ENCODE measurements around the gene TIMM44. TPM values are rescaled to one million over a fixed set of nuclear protein-coding genes. Genes with fewer than 3 reads are reported as not detected.

TIMM44 gene
- total and polyA plus RNA-seq, 4 donors: 17.7 to 35.8 (median 26.6) TPM

DNA sequence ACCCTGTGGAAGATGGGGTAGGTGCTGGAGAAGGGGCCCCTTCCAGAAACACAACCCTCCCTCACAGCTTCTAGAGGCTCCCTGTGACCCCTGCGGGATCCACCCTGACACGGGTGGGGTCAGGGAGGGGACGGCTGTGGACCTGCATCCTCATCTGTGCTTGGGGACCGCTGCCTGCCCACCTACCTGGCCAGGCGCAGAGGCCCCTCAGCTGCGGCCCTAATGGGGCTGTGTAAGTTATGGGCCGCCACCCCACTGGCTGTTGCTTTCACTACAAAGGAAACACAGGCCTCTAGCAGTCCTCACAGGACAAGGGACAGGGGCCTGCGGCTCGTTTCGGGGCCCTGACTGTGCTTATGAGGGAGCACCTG is 10.6 kb downstream of the TIMM44 start (continued):
- TF ChIP-seq YY1 (IDR thresholded peaks at IDR 0.05): no peak
- TF ChIP-seq, protein P1, sequence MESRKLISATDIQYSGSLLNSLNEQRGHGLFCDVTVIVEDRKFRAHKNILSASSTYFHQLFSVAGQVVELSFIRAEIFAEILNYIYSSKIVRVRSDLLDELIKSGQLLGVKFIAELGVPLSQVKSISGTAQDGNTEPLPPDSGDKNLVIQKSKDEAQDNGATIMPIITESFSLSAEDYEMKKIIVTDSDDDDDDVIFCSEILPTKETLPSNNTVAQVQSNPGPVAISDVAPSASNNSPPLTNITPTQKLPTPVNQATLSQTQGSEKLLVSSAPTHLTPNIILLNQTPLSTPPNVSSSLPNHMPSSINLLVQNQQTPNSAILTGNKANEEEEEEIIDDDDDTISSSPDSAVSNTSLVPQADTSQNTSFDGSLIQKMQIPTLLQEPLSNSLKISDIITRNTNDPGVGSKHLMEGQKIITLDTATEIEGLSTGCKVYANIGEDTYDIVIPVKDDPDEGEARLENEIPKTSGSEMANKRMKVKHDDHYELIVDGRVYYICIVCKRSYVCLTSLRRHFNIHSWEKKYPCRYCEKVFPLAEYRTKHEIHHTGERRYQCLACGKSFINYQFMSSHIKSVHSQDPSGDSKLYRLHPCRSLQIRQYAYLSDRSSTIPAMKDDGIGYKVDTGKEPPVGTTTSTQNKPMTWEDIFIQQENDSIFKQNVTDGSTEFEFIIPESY (IDR thresholded peaks at IDR 0.05): no peak
- TF ChIP-seq JUND (IDR thresholded peaks at IDR 0.05): no peak
- TF ChIP-seq, protein P2, sequence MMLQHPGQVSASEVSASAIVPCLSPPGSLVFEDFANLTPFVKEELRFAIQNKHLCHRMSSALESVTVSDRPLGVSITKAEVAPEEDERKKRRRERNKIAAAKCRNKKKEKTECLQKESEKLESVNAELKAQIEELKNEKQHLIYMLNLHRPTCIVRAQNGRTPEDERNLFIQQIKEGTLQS (IDR thresholded peaks at IDR 0.05): no peak
- TF ChIP-seq HNF4A (conservative IDR thresholded peaks at IDR 0.05): no peak
- no peak for TF ChIP-seq SP1 (IDR thresholded peaks at IDR 0.05)
- no peak for TF ChIP-seq HNF4G (IDR thresholded peaks at IDR 0.05)

DNA sequence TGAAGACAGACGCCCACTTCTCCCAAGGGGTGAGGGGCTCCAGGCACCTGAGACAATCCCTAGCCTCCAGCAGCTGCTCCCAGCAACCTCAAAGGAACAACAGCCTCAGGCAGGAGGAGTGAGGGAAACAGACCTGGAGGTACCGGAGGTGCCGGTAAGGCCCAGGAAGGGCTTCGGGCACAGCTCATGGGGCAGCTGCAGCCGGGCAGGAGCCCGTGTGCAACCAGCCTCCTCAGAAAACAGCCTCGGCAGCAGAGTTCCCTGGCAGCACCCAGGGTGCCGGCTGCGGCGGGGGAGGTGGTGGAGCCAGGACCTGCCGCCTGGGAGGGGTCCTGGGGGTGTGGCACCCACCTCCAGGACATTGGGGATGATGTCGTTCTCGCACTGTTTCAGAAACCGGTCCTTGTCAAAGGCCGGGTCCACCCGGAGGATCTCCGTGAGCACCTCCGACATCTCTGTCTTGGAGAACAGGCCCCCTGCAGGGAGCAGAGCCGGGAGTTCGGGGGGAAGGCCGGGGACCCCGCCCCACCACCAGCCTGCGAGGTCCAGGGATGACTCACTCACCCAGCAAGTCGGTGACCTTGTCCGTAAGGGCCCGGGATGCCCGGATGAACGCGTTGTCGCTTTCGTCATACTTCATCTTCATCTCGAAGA is 11.1 kb downstream of the TIMM44 start:
- peaks cover 13 to 46% (median 30%) of the 10 kb centered on the region in 4 donors for H3K36me3 ChIP-seq (ENCODE audit: control insufficient read depth in 4 of 4, insufficient read depth in 3 of 4, low read depth in 1 of 4, low read length in 3 of 4)
- H3K4me1 ChIP-seq (ENCODE audit: control insufficient read depth in 4 of 4, insufficient read depth in 4 of 4, low read length in 3 of 4): peaks cover 0 to 4% (median 1%) of the 10 kb centered on the region in 4 donors
- no peak overlapping the region for H3K27ac ChIP-seq (ENCODE audit: low read depth in 1 of 2, low read length in 2 of 2)
- no peaks in the 10 kb centered on the region for H3K9me3 ChIP-seq (ENCODE audit: control insufficient read depth in 4 of 4, low read length in 3 of 4)
- no peak for DNase-seq (ENCODE audit: low spot score)
- 95% methylated on average over 32 of the region's 32 CpGs for WGBS
- TF ChIP-seq FOXA1 (IDR thresholded peaks at IDR 0.05): no peak
- no peak for TF ChIP-seq SP1 (IDR thresholded peaks at IDR 0.05)
- TF ChIP-seq, protein P3, sequence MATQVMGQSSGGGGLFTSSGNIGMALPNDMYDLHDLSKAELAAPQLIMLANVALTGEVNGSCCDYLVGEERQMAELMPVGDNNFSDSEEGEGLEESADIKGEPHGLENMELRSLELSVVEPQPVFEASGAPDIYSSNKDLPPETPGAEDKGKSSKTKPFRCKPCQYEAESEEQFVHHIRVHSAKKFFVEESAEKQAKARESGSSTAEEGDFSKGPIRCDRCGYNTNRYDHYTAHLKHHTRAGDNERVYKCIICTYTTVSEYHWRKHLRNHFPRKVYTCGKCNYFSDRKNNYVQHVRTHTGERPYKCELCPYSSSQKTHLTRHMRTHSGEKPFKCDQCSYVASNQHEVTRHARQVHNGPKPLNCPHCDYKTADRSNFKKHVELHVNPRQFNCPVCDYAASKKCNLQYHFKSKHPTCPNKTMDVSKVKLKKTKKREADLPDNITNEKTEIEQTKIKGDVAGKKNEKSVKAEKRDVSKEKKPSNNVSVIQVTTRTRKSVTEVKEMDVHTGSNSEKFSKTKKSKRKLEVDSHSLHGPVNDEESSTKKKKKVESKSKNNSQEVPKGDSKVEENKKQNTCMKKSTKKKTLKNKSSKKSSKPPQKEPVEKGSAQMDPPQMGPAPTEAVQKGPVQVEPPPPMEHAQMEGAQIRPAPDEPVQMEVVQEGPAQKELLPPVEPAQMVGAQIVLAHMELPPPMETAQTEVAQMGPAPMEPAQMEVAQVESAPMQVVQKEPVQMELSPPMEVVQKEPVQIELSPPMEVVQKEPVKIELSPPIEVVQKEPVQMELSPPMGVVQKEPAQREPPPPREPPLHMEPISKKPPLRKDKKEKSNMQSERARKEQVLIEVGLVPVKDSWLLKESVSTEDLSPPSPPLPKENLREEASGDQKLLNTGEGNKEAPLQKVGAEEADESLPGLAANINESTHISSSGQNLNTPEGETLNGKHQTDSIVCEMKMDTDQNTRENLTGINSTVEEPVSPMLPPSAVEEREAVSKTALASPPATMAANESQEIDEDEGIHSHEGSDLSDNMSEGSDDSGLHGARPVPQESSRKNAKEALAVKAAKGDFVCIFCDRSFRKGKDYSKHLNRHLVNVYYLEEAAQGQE (IDR thresholded peaks at IDR 0.05): no peak
- TF ChIP-seq, protein P1 (IDR thresholded peaks at IDR 0.05): no peak
- no peak for TF ChIP-seq TAF1 (conservative IDR thresholded peaks at IDR 0.05)
- no peak for TF ChIP-seq RXRA (IDR thresholded peaks at IDR 0.05)
- no peak for TF ChIP-seq JUND (IDR thresholded peaks at IDR 0.05)
- TF ChIP-seq YY1 (IDR thresholded peaks at IDR 0.05): no peak
- TF ChIP-seq, protein P2 (IDR thresholded peaks at IDR 0.05): no peak
- TF ChIP-seq EGR1 (IDR thresholded peaks at IDR 0.05; ENCODE audit: low read depth in 2 of 2): no peak
- TF ChIP-seq, protein P4, sequence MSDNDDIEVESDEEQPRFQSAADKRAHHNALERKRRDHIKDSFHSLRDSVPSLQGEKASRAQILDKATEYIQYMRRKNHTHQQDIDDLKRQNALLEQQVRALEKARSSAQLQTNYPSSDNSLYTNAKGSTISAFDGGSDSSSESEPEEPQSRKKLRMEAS (IDR thresholded peaks at IDR 0.05): no peak
- no peak for TF ChIP-seq FOXA2 (IDR thresholded peaks at IDR 0.05)
- H3K9ac ChIP-seq (ENCODE audit: low read depth in 1 of 2, low read length in 2 of 2): no peak overlapping the region
- H3K27me3 ChIP-seq (ENCODE audit: control insufficient read depth in 4 of 4, insufficient read depth in 4 of 4, low read length in 3 of 4): no peaks in the 10 kb centered on the region
- H3K4me3 ChIP-seq (ENCODE audit: low read depth in 1 of 3, low read length in 3 of 3): no peak overlapping the region
